HG02970 (cell line): ENCODE data around the gene PDLIM3.
"Not testable (repeated sequence)": the region's sequence is repeated elsewhere in the genome, so short reads cannot be mapped to it uniquely, and the experiment has no call there.

Experiments used
- ATAC-seq: cut with Tn5 transposase; IDR thresholded peaks from one replicate; pipeline ENCODE4 v1.9.1; 2021; ENCODE audit warnings: mild to moderate bottlenecking, moderate library complexity, moderate number of reproducible peaks; ENCODE audit not compliant: unreplicated experiment, low FRiP score

PDLIM3 gene

GRCh38 chr4:185554365-185555126, 19.2 kb upstream of the PDLIM3 start:
- no peak for ATAC-seq

- no peak for ATAC-seq
Observed at GRCh38 chr4:185552254-185552653, 16.9 kb upstream of the PDLIM3 start.

DNA sequence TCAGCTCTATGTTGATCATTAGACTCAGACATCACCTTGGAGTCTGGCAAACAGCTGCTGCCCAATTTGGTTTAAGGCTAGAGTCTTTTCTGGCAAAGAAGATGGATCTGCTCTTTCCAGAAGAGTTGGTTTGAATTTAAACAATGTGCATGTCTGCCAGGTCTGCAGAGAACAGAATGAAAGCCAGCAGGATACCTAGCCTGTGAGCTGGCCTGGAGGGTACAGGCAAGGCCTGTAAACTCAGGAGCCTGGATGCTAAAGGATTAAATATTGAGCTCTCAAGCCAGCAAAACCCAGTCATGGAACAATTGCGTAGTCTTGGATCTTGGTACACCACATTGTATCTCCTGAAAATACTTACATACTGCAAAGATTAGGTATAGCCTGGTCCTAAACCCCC, 15.6 kb upstream of the PDLIM3 start:
- no peak for ATAC-seq

DNA sequence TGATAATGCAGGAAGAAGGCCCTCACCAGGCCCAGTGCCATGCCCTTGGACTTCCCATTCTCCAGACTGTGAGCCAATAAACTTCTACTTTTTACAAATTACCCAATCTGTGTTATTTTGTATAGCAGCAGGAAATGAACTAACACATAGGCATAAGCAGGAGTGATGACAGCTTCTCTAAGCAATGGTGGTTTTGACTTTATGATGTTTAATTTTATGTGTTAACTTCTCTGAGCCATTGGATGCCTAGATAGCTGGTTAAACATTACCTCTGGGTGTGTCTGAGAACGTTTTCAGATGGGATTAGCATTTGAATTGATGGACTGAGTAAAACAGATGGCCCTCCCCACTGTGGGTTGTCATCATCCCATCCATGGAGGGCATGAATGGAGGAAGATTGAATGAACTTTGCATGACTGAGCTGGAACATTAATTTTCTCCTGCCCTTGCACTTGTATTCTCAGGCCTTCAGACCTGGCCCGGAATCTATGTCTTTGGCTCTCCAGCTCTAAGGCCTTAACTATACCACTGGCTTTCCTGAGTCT, 13.9 kb upstream of the PDLIM3 start:
- no peak for ATAC-seq

DNA sequence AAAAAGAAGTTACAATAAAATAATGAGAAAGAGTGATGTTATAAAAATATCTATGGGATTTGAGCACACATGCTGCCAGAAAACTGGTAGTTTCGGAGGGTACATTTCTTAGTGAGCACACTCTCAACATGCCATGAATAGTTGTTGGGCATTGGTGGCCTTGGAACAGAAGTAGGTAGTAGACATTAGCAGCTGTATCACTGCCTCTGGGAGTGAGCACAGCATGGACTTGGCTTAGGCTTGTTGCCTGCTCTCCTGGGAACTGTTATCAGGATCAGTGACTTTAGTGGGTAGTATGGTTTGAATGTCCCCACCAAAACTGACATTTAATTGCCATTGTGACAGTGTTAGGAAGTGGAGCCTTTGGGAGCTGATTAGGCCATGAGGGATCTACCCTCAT, 13.3 kb upstream of the PDLIM3 start:
- ATAC-seq, result no peak

- ATAC-seq, result no peak
Observed at GRCh38 chr4:185546335-185546734, 11.0 kb upstream of the PDLIM3 start.

DNA sequence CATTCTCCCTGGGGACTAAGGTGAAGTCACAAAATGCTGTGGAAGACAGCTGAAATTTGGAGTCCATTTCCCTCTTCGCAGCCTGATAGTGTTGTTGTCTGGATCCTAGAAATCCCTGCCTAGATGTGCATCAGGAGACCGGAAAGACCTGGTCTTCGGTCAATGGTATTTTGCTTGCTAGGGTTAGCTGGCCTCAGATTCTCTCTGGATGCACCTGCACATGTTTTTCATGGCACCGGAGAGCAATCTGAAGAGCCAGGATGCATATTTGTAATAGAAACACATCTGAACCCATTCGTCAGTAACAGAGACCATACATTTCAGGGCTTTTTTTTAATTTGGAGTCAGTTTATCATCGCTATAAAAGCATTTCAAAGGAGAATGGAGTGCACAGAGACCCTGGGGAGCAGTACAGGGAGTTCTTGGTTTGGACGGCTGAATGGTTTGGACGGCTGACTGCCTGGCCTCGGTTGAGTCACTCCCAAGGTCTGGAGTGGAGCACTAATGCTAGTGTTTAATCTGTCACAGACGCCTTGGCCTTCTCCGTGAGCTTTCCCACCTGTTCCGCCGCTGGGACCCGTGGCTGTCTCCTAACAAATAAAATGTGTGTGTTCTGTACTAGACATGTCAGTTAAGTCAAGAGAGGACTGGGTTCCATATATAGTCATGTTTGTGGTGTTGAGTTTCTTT, 7.5 kb upstream of the PDLIM3 start:
- ATAC-seq, result no peak

DNA sequence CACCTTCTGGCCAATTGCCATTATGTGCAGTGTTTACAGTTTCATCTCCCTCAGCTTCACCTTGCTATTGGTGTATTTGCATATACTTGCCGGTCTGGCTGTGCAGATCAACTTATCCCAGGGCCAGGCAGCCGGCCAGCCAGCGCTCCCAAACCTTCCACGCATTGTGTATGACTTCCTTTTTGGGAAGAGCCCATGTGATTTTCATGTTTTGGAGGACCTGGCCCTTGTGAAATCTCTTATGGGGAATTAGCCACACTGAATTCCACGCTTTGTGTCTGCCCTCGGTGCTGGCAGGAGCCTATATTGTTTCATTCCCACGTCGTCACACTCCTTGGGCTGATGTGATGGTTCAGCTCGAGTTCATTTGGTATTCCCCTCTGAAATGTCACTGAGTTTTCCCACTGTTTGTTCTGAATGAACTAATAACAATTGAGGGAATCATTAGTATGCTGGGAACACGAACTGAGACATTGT, 6.0 kb upstream of the PDLIM3 start:
- ATAC-seq, result no peak

GRCh38 chr4:185540487-185541120, 5.3 kb upstream of the PDLIM3 start:
- no peak for ATAC-seq

- no peak for ATAC-seq
Observed at GRCh38 chr4:185540040-185540439, 4.7 kb upstream of the PDLIM3 start.

DNA sequence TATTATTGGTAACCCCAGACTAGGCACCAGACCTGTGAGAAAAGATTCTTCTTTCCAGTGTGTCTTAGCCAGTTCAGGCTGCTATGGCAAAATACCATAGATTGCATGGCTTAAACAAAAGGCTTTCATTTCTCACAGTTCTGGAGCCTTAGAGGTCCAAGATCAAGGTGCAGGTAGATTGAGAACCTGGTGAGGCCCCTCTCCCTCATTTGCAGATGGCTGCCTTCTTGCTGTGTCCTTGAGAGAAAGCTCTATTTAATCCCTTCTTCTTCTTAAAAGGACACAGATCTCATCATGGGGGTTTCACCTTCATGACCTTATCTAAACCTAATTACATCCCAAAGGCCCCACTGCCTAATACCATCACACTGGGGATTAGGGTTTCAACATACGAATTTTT, 3.5 kb upstream of the PDLIM3 start:
- ATAC-seq, result no peak

GRCh38 chr4:185536411-185536709, 1.1 kb upstream of the PDLIM3 start:
- no peak for ATAC-seq

- no peak for ATAC-seq
Observed at GRCh38 chr4:185535612-185536410, 504 bp upstream of the PDLIM3 start.

DNA sequence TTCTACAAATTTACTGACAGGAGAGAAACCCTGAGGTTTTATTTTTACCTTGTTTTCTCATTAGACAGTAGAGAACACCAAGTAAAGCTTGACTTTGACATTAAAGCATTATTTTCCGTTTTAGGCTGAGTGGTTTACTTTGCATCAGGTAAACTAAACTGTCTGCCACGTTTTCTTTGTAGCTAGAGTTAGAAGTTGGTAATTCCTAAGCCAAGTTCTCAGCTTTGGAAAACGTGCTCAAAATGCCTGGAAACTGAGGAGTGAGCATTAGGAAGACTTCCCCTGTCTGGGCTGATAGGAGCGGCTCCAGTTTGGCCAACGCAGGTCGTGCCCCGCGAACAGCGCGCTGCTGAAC, 819 bp downstream of the PDLIM3 start:
- ATAC-seq, result no peak

DNA sequence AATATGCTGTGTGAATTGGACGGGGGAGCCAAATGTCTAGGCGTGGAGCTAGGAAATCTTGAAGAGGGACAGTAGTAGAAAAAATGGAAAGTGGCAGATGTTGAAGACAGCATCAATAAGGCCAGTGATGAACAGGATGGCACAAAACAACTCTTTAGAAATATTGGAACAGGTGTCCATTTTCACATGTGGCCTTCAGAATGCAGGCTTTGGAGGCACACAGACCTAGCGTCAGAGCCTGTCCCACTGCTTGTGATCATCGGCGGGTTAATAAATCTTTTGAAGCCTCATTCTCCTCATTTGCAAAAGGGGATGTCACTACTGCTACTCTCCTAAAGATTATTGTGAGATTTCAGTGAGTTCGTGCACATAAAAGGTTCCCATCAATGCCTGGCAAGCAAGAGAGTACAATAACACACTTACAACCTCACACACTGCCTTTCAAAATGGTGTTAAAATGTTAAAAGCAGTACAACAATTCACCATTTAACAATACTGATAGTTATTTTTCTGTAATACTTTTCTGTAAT, 2.4 kb downstream of the PDLIM3 start:
- no peak for ATAC-seq

DNA sequence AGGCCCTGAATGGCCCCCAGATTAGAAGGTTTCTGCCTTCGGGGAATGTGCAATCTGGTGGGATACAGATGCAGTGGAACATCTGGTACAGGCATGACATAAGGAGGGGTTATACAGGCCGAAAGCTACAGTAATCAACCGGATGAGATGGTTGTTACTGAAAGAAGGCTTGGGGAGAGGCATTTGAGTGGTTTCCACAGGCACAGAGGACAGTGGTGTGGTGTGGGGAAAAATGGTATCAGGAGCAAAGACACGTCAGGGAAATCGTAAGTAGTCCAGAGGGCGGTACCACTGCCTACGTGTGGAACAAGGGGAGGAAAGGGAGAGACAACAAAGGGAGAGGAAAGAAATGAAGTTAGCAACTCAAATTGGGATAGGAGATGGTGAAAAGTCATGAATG, 3.0 kb downstream of the PDLIM3 start:
- no peak for ATAC-seq

DNA sequence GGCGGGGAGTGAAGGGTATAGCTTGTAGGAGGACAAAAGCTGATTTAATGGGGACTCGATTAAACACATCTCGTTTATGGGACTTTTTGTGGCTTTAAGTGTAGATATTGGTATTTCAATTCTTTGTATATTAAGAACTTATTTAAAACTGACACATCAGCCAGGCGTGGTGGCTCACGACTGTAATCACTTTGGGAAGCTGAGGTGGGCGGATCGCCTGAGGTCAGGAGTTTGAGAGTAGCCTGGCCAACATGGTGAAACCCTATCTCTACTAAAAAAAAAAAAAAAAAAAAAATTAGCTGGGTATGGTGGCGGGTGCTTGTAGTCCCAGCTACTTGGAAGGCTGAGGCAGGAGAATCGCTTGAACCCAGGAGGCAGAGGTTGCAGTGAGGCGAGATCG, 3.7 kb downstream of the PDLIM3 start:
- ATAC-seq, result not testable (repeated sequence)

DNA sequence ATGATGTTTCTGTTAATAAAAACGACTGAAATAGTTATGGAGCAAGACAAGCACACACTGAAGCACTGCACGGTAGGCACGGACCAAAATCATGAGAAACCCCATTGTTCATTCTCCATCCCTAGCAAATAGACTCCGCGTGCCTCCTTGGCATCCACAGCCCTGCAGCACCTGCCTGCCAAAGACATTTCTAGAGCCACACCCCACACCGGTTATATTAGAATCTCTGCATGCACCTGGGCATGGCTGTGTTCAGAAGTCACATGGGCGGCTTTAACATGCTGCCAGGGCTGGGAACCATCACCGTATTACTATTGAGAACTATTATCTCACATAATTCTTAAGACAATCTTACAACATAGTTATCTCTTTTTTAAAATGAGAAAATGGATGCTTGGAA, 5.9 kb downstream of the PDLIM3 start:
- no peak for ATAC-seq

DNA sequence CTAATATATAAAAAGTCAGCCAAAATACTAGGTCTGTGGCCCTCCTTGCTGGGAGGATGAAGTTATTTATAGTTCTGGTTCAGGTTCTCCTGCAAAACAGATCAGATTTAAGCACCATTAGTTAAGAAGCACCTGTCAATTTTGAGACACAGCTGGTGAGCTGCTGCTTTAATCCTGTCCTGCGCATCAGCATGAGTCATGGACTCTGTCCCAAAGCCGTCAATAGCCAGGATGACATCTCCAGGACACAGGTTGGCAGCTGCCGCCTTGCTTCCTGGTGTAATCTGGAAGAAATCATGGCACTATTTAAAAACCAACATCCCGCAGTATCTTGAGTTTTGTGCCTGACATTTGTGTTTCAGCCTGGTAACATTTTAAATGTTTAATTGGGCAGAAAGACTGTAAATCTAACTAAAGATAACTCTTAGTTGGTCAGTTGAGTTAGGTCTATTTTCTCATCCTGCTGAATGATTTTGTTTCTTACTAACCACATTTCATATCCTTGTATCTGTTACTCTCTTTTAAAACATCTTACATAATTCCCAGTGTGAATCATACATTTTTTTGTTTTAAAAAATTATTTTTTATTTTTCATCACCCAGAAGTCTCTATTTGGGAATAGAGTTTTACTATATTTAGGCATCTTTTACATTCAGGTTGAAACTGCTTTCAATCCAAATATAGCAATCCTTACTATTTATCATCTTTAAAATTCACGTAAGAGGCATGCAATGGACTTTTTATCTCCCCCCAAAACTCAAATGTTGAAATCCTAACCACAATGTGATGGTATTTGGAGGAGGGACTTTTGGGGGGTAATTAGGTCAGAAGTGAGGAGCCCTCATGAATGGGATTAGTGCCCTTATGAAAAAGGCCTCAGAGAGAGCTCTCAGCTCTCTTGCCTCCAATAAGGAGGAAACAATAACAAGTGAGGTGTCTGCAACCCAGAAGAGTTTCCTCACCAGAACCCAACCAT, 10.1 kb downstream of the PDLIM3 start:
- ATAC-seq, result no peak
